Esophagus muscularis mucosa (tissue), 4 donors: ENCODE results near the gene PTPRN2. TPM values are rescaled to one million over a fixed set of nuclear protein-coding genes. Genes with fewer than 3 reads are reported as not detected.

Experiments used
- DNase-seq: peaks from one replicate; pipeline ENCODE4 v3.0.0-alpha.2; 2017; ENCODE audit errors: extremely low spot score
- H3K27ac ChIP-seq, 4 donors: fragments of 200-600 bp; sonication (generic); replicated peaks in 1 of 4; 1 replicate in 3 of 4; 2 replicates in 1 of 4; pipeline ENCODE4 v1.5.1; 2016 to 2019; ENCODE audit warnings: mild to moderate bottlenecking in 1 of 4
- H3K27me3 ChIP-seq, 4 donors: fragments of 200-600 bp; sonication (generic); one replicate each; pipeline versions ENCODE4 v1.5.1 to v1.6.0; 2016 to 2019
- H3K36me3 ChIP-seq, 4 donors: fragments of 200-600 bp; sonication (generic); one replicate each; pipeline ENCODE4 v1.5.1; 2016 to 2019
- H3K4me1 ChIP-seq, 4 donors: fragments of 200-600 bp; sonication (generic); one replicate each; pipeline ENCODE4 v1.5.1; 2016 to 2019
- H3K4me3 ChIP-seq, 4 donors: fragments of 200-600 bp; sonication (generic); 1 replicate in 2 of 4; 2 replicates in 2 of 4; pipeline ENCODE4 v1.5.1; 2016 to 2019; ENCODE audit warnings: mild to moderate bottlenecking in 4 of 4, moderate library complexity in 1 of 4
- H3K9me3 ChIP-seq, 4 donors: fragments of 200-600 bp; sonication (generic); 1 replicate in 3 of 4; 2 replicates in 1 of 4; pipeline ENCODE4 v1.5.1; 2016 to 2019
- CTCF ChIP-seq, 3 experiments: fragments of 200-600 bp in 2 of 3; fragments of 450-650 bp in 1 of 3; sonication (generic) in 2 of 3; IDR thresholded peaks; one replicate each; pipeline ENCODE4 v1.5.1; 2017 to 2019; ENCODE audit warnings: antibody characterized with exemption in 3 of 3, mild to moderate bottlenecking in 2 of 3, moderate library complexity in 1 of 3
- EP300 ChIP-seq: sonication (generic); formaldehyde crosslinking; IDR thresholded peaks from one replicate; pipeline ENCODE4 v1.6.1; 2017; ENCODE audit warnings: antibody characterized with exemption
- POLR2A ChIP-seq: fragments of 450-650 bp; IDR thresholded peaks from one replicate; pipeline ENCODE4 v1.6.1; 2017; ENCODE audit warnings: antibody characterized with exemption, moderate library complexity, mild to moderate bottlenecking, low read depth
- POLR2AphosphoS5 ChIP-seq, 2 donors: sonication (generic); formaldehyde crosslinking; IDR thresholded peaks; one replicate each; pipeline ENCODE4 v1.6.1; 2017; ENCODE audit warnings: antibody characterized with exemption in 2 of 2
- WGBS: methylation state at CpG from one replicate; pipeline ENCODE4 v1.1.5; 2018; 5-methylcytosine and 5-hydroxymethylcytosine counted together
- intact Hi-C: fragments of 100-400 bp; cut with DNase I; formaldehyde crosslinking; loops from one replicate; pipeline ENCODE4 v1.15.1; 2023
- total RNA-seq, 4 donors: library from RNA; depleted of rRNA; stranded (reverse); fragments of >200 nt; gene quantifications; one replicate each; pipeline versions ENCODE4 v1.1.0 to v1.2.1, GENCODE V29; 2016

PTPRN2 gene
- total RNA-seq, 4 donors from 2014 or later: 2.1 to 3.1 (median 3.1) TPM

- WGBS: 100% methylated on average over 4 of the region's 4 CpGs
- DNase-seq: no peak
- Histone ChIP-seq H3K27ac (no peak overlapping the region), H3K27me3 (no peaks in the 10 kb centered on the region), H3K9me3 (peaks cover 0 to 11% (median 6%) of the 10 kb centered on the region in 4 donors), H3K36me3 (no peaks in the 10 kb centered on the region), H3K4me3 (no peak overlapping the region), H3K4me1 (no peaks in the 10 kb centered on the region)
- intact Hi-C loops: no loop called here
- TF ChIP-seq EP300 (no peak), POLR2A (no peak), CTCF (IDR thresholded peaks at IDR 0.05) (no peak), POLR2AphosphoS5 (IDR thresholded peaks at IDR 0.05) (no peak)
These were observed 9.1 kb upstream of the PTPRN2 start for GRCh38 chr7:158596745-158597144.

GRCh38 chr7:158596309-158596708, 8.7 kb upstream of the PTPRN2 start:
- H3K27me3 ChIP-seq: no peaks in the 10 kb centered on the region
- no peak overlapping the region for H3K27ac ChIP-seq
- H3K4me3 ChIP-seq: no peak overlapping the region
- H3K4me1 ChIP-seq: no peaks in the 10 kb centered on the region
- DNase-seq: no peak
- peaks cover 0 to 11% (median 6%) of the 10 kb centered on the region in 4 donors for H3K9me3 ChIP-seq
- WGBS: 95% methylated on average over 4 of the region's 4 CpGs
- no peaks in the 10 kb centered on the region for H3K36me3 ChIP-seq
- TF ChIP-seq CTCF (IDR thresholded peaks at IDR 0.05): no peak
- intact Hi-C loops: no loop called here

- Histone ChIP-seq H3K27me3 (no peaks in the 10 kb centered on the region), H3K9me3 (peaks cover 0 to 11% (median 6%) of the 10 kb centered on the region in 4 donors), H3K27ac (no peak overlapping the region), H3K36me3 (no peaks in the 10 kb centered on the region), H3K4me3 (no peak overlapping the region), H3K4me1 (no peaks in the 10 kb centered on the region)
- DNase-seq: peak; percentile 97
- 61% methylated on average over 3 of the region's 3 CpGs for WGBS
- TF ChIP-seq POLR2A: no peak
- no peak for TF ChIP-seq EP300
- TF ChIP-seq POLR2AphosphoS5 (IDR thresholded peaks at IDR 0.05): no peak
- no peak for TF ChIP-seq CTCF (IDR thresholded peaks at IDR 0.05)
- intact Hi-C loops: no loop called here
These were observed 7.4 kb upstream of the PTPRN2 start for GRCh38 chr7:158595068-158595467.

GRCh38 chr7:158592541-158592940, 4.9 kb upstream of the PTPRN2 start:
- Histone ChIP-seq H3K27me3 (peaks cover 0 to 15% (median 4%) of the 10 kb centered on the region in 4 donors), H3K4me3 (no peak overlapping the region), H3K4me1 (peaks cover 3 to 11% (median 6%) of the 10 kb centered on the region in 4 donors), H3K9me3 (peaks cover 0 to 11% (median 6%) of the 10 kb centered on the region in 4 donors), H3K27ac (no peak overlapping the region), H3K36me3 (no peaks in the 10 kb centered on the region)
- 89% methylated on average over 1 of the region's 1 CpG for WGBS
- intact Hi-C loops: no loop called here
- no peak for TF ChIP-seq EP300
- no peak for TF ChIP-seq POLR2A
- no peak for TF ChIP-seq CTCF (IDR thresholded peaks at IDR 0.05)
- no peak for TF ChIP-seq POLR2AphosphoS5 (IDR thresholded peaks at IDR 0.05)
- no peak for DNase-seq

- intact Hi-C loops: no loop called here
- DNase-seq: no peak
- WGBS: 86% methylated on average over 15 of the region's 15 CpGs
- H3K36me3 ChIP-seq: no peaks in the 10 kb centered on the region
- no peak for TF ChIP-seq CTCF (IDR thresholded peaks at IDR 0.05)
- no peak for TF ChIP-seq POLR2A
- no peak for TF ChIP-seq POLR2AphosphoS5 (IDR thresholded peaks at IDR 0.05)
- no peak for TF ChIP-seq EP300
- H3K4me3 ChIP-seq: no peak overlapping the region
- no peak overlapping the region for H3K27ac ChIP-seq
- H3K27me3 ChIP-seq: peaks cover 0 to 21% (median 4%) of the 10 kb centered on the region in 4 donors
- H3K9me3 ChIP-seq: peaks cover 0 to 11% (median 6%) of the 10 kb centered on the region in 4 donors
- H3K4me1 ChIP-seq: peaks cover 7 to 17% (median 12%) of the 10 kb centered on the region in 4 donors
These were observed 4.3 kb upstream of the PTPRN2 start for GRCh38 chr7:158591944-158592343.
